ENCODE data around the gene TBC1D22B.
A peak's percentile ranks its signal among the peaks of the same experiment; 100 is the strongest.

TBC1D22B gene

DNA sequence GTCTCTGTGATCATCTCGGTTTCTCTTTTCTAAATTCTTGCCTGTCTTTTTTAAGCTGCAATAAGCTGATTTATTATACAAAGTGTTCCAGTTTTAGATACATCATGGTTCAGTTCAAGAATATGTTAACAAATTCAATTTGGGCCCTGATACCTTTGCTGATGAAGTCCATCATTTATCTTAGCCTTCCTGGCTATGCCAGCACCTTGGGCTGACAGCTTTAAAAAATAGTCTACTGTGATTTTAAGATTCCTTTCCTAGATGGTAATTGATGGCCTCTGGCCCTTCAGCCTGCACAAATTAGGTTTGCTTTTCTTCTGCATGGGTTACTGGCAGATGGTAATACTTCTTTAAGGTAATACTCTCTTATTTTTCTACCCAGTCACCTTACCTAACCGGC is 7.4 kb downstream of the TBC1D22B start:
- DNase-seq: no peak
- TF ChIP-seq GATA1 (IDR thresholded peaks at IDR 0.05; ENCODE audit: low read depth, low read length) (no peak), POLR2A (IDR thresholded peaks at IDR 0.05; ENCODE audit: low read length) (no peak)

- TF ChIP-seq GATA1 (IDR thresholded peaks at IDR 0.05; ENCODE audit: low read depth, low read length) (no peak), POLR2A (IDR thresholded peaks at IDR 0.05; ENCODE audit: low read length) (no peak)
These were observed 8.3 kb downstream of the TBC1D22B start for GRCh38 chr6:37265860-37266259.

GRCh38 chr6:37269105-37269504 is 11.5 kb downstream of the TBC1D22B start:
- no peak for DNase-seq
- TF ChIP-seq GATA1 (IDR thresholded peaks at IDR 0.05; ENCODE audit: low read depth, low read length): no peak
- TF ChIP-seq POLR2A (IDR thresholded peaks at IDR 0.05; ENCODE audit: low read length): no peak

More at GRCh38 chr6:37265860-37266259, 8.3 kb downstream of the TBC1D22B start:
- DNase-seq: no peak

DNA sequence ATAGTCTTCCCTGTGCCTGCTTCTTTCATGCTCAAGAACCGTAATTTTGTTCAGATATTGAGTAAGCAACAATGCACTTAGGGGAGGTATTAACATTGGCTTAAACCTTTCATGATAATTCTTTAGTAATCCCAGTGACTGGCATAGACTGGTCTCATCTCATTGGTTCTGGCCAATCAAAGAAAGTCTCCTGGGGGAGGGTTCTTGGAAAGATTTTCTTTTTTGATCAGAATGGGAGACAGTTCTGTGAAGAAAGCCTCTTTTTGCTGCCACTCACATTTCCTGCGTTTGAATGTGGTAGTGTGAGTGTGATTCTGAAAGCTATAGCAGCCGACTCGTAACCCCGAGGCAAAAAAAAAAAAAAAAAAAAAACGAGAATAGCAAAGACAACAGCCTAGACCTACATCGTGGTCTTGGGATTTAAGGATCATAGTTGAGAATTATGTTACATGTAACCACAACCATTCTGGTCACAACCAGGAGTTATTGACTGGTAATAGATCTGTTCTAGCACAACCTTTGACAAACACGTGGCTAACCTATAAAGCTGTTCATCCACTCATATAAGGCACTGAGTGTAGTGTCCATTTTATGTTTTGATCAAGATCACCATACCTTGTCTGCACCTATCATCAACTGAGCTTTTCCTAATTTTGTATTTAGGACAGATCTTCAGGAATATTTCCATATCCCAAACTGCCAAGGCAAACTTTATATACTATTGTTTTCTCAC is 15.4 kb downstream of the TBC1D22B start:
- DNase-seq: no peak
- no peak for TF ChIP-seq GATA1 (IDR thresholded peaks at IDR 0.05; ENCODE audit: low read depth, low read length)

DNA sequence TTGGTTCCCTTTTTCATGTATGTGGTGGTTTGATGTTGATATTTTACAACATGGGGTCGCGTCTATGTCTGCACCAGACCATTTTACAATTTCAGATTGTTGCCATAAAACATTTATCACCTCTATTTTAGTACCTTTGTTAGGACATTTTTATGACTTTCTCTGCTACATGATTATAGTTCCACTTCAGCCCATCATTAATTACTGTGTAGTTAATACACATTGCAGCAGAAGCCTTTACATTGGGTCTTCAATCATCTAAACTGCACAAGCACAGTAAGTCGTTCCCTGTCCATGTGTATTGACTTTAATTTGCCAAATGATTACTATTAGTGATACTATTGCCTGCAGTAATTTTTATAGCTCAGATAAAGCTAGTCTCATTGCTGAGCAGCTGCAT is 16.1 kb downstream of the TBC1D22B start:
- no peak for DNase-seq
- no peak for TF ChIP-seq POLR2A (IDR thresholded peaks at IDR 0.05; ENCODE audit: low read length)
- TF ChIP-seq GATA1 (IDR thresholded peaks at IDR 0.05; ENCODE audit: low read depth, low read length): no peak

GRCh38 chr6:37275350-37275749 is 17.8 kb downstream of the TBC1D22B start:
- TF ChIP-seq POLR2A (IDR thresholded peaks at IDR 0.05; ENCODE audit: low read length) (no peak), GATA1 (IDR thresholded peaks at IDR 0.05; ENCODE audit: low read depth, low read length) (no peak)
- no peak for DNase-seq

DNA sequence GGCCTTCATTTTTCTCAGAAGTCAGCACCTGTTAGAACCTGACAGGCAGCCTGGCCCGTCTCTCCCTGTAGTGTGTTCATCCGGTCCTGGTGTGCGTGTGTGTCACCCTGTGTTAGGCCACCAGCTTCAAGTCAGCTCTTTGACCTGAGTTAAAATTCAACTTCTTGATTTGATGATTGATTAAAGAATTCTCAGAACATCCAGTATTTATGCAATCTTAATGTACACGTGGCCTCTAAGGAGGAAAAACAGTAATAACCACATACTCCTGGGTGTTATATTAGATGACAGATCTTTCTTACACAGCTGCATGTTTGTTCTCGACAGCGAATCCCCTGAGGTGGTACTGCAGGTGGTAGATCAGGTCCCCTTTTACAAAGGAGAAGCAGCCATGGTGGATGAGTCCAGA is 19.4 kb downstream of the TBC1D22B start:
- DNase-seq: no peak
- TF ChIP-seq GATA1 (IDR thresholded peaks at IDR 0.05; ENCODE audit: low read depth, low read length) (no peak), POLR2A (IDR thresholded peaks at IDR 0.05; ENCODE audit: low read length) (no peak)

GRCh38 chr6:37279366-37280134 is 22.0 kb downstream of the TBC1D22B start:
- DNase-seq: no peak

GRCh38 chr6:37280162-37280887 is 22.8 kb downstream of the TBC1D22B start:
- TF ChIP-seq GATA1 (IDR thresholded peaks at IDR 0.05; ENCODE audit: low read depth, low read length) (no peak), POLR2A (IDR thresholded peaks at IDR 0.05; ENCODE audit: low read length) (no peak)
- no peak for DNase-seq

More at GRCh38 chr6:37279366-37280134, 22.0 kb downstream of the TBC1D22B start:
- TF ChIP-seq POLR2A (IDR thresholded peaks at IDR 0.05; ENCODE audit: low read length): no peak

- DNase-seq: peak; percentile 77 to 81
- TF ChIP-seq GATA1 (IDR thresholded peaks at IDR 0.05; ENCODE audit: low read depth, low read length) (no peak), POLR2A (IDR thresholded peaks at IDR 0.05; ENCODE audit: low read length) (no peak)
These were observed 24.8 kb downstream of the TBC1D22B start for GRCh38 chr6:37282371-37282770.

DNA sequence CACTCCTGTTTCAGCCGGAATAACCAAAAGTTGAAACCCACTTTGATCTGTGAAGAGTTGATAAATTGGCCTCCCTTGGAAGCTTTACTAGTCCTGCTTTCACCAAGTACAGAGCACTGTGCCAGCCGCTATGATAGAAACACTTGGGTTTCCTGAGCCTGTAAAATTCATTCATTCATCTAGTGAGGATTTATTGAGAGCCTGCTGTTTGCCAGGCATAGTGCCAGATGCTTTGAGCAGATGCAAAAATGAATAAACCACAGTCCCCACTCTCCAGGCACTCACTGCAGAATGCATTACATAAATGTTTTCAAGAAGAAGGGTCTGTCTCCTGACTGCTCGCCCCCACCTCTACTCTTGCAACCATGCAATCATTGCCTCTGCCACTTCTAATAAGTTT is 25.7 kb downstream of the TBC1D22B start:
- DNase-seq: no peak
- TF ChIP-seq POLR2A (IDR thresholded peaks at IDR 0.05; ENCODE audit: low read length): no peak
- no peak for TF ChIP-seq GATA1 (IDR thresholded peaks at IDR 0.05; ENCODE audit: low read depth, low read length)

DNA sequence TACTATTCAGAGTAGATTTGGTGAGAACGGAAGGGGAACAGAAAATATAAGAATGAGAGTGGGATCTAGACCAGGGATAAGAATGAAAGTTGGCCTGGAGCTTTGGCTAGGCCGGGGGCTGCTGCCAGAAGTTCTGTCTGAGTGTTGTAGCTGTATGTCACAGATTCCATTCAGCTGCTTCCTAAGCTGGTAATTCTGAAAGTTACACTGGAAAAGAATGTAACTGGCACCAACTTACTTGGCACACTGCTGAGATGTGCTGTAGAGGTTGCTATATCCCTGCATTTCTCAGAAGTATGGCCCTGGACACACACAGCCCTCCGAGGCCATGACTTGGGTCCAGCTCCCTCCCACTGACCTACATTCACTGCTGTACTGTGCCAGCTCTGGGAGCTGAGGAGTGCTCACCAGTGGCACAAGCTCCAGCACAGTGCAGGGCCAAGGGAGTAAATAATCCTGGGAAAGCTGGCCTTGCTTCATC is 26.1 kb downstream of the TBC1D22B start:
- DNase-seq: no peak
- no peak for TF ChIP-seq GATA1 (IDR thresholded peaks at IDR 0.05; ENCODE audit: low read depth, low read length)
- TF ChIP-seq POLR2A (IDR thresholded peaks at IDR 0.05; ENCODE audit: low read length): no peak

DNA sequence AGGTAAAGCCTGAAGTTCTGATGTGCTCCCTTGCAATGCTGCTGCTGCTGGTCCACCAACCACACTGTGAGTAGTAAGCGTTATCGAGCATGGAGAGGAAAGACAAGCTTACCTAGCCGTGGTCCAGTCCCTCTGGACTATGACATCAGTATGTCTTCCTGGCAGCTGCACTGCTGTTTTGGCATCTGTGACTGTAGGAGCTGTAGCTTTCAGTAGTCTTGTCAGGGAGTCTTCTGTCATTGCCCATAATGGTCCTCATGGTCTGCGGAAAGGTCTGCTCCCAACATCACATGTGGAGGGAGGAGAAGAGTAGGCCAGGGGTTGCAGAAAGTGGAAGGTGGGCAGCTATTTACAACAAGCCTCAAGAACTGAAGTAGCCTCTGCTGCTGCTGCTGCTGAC is 27.2 kb downstream of the TBC1D22B start:
- no peak for TF ChIP-seq GATA1 (IDR thresholded peaks at IDR 0.05; ENCODE audit: low read depth, low read length)
- TF ChIP-seq POLR2A (IDR thresholded peaks at IDR 0.05; ENCODE audit: low read length): no peak
- DNase-seq: no peak

DNA sequence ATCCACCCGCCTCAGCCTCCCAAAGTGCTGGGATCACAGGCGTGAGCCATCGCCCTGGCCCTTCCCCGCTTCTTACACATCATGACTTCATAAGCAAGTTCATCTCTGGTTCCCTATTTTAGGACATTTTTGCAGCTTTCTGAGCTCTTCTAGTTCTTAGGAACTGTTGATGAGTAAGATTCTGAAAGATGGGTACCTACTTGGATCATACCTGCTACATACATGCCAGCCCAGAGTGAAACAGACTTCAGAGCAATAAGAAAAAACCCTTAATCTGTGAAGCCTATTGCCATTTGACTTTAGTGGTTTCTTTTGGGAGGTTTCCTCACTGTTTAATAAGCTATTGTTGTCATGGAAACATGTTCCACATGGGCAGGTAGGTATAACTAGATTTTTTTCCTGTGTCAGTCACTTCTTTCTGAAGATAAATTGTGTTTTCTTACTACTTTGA is 28.3 kb downstream of the TBC1D22B start:
- DNase-seq: no peak
- no peak for TF ChIP-seq GATA1 (IDR thresholded peaks at IDR 0.05; ENCODE audit: low read depth, low read length)
- TF ChIP-seq POLR2A (IDR thresholded peaks at IDR 0.05; ENCODE audit: low read length): no peak
